Liver (tissue), 9 donors: ENCODE measurements around the gene HUWE1. TPM values are rescaled to one million over a fixed set of nuclear protein-coding genes. Genes with fewer than 3 reads are reported as not detected.

ENCODE experiments used
- DNase-seq: peaks from one replicate; pipeline ENCODE4 v3.0.0-alpha.2; 2017; ENCODE audit warnings: low spot score
- H3K27ac ChIP-seq, 2 donors: one replicate each; pipeline ENCODE4 v1.7.0; 2013; ENCODE audit warnings: inconsistent platforms in 2 of 2, low read length in 2 of 2, control low read depth in 1 of 2, low read depth in 1 of 2, mild to moderate bottlenecking in 1 of 2
- H3K27me3 ChIP-seq, 4 donors: one replicate each; pipeline versions ENCODE4 v1.6.1 to v1.7.0; 2013; ENCODE audit warnings: low read length in 3 of 4, inconsistent platforms in 1 of 4, mild to moderate bottlenecking in 1 of 4, moderate library complexity in 1 of 4; ENCODE audit not compliant: control insufficient read depth in 4 of 4, insufficient read depth in 4 of 4
- H3K36me3 ChIP-seq, 4 donors: one replicate each; pipeline versions ENCODE4 v1.6.1 to v1.7.0; 2013; ENCODE audit warnings: low read length in 3 of 4, mild to moderate bottlenecking in 3 of 4, low read depth in 1 of 4, moderate library complexity in 1 of 4; ENCODE audit not compliant: control insufficient read depth in 4 of 4, insufficient read depth in 3 of 4
- H3K4me1 ChIP-seq, 4 donors: one replicate each; pipeline versions ENCODE4 v1.6.1 to v1.7.0; 2013; ENCODE audit warnings: low read length in 3 of 4, mild to moderate bottlenecking in 3 of 4, moderate library complexity in 1 of 4; ENCODE audit not compliant: control insufficient read depth in 4 of 4, insufficient read depth in 4 of 4
- H3K4me3 ChIP-seq, 3 donors: one replicate each; pipeline versions ENCODE4 v1.6.1 to v1.7.0; 2013; ENCODE audit warnings: low read length in 3 of 3, control low read depth in 1 of 3, low read depth in 1 of 3, mild to moderate bottlenecking in 1 of 3
- H3K9ac ChIP-seq, 2 donors: one replicate each; pipeline ENCODE4 v1.7.0; 2013; ENCODE audit warnings: low read length in 2 of 2, mild to moderate bottlenecking in 2 of 2, moderate library complexity in 2 of 2, control low read depth in 1 of 2, low read depth in 1 of 2
- H3K9me3 ChIP-seq, 4 donors: one replicate each; pipeline versions ENCODE4 v1.6.1 to v1.7.0; 2013; ENCODE audit warnings: low read length in 3 of 4; ENCODE audit not compliant: control insufficient read depth in 4 of 4
- ATF3 ChIP-seq: IDR thresholded peaks from 2 replicates; pipeline ENCODE4 v1.6.1; 2016; ENCODE audit warnings: antibody characterized with exemption
- CTCF ChIP-seq: fragments of 150-350 bp; IDR thresholded peaks from 2 replicates; pipeline ENCODE4 v1.5.1; 2017; ENCODE audit warnings: improper control_type of control experiment, low read depth, low read length; ENCODE audit not compliant: missing input control
- EGR1 ChIP-seq, 2 donors: IDR thresholded peaks; 2 replicates each; pipeline ENCODE4 v1.6.1; 2016 to 2018; ENCODE audit warnings: antibody characterized with exemption in 2 of 2, low read depth in 2 of 2
- FOXA1 ChIP-seq: IDR thresholded peaks from 2 replicates; pipeline ENCODE4 v1.6.1; 2016; ENCODE audit warnings: antibody characterized with exemption
- FOXA2 ChIP-seq: IDR thresholded peaks from 2 replicates; pipeline ENCODE4 v1.6.1; 2016; ENCODE audit warnings: antibody characterized with exemption
- GABPA ChIP-seq, 2 donors: IDR thresholded peaks in 1 of 2; conservative IDR thresholded peaks in 1 of 2; 2 replicates each; pipeline ENCODE4 v1.6.1; 2016; ENCODE audit warnings: antibody characterized with exemption in 2 of 2, mild to moderate bottlenecking in 1 of 2, moderate library complexity in 1 of 2
- HNF4A ChIP-seq, 2 donors: conservative IDR thresholded peaks; 2 replicates each; pipeline ENCODE4 v1.6.1; 2016; ENCODE audit warnings: antibody characterized with exemption in 2 of 2, mild to moderate bottlenecking in 2 of 2
- HNF4G ChIP-seq: IDR thresholded peaks from 2 replicates; pipeline ENCODE4 v1.6.1; 2016; ENCODE audit warnings: antibody characterized with exemption
- JUND ChIP-seq, 2 donors: IDR thresholded peaks; 2 replicates each; pipeline ENCODE4 v1.6.1; 2016; ENCODE audit warnings: antibody characterized with exemption in 2 of 2
- MAX ChIP-seq: IDR thresholded peaks from 2 replicates; pipeline ENCODE4 v1.6.1; 2016; ENCODE audit warnings: antibody characterized with exemption
- NR2F2 ChIP-seq: IDR thresholded peaks from 2 replicates; pipeline ENCODE4 v1.6.1; 2016; ENCODE audit warnings: antibody characterized with exemption
- RAD21 ChIP-seq, 2 donors: IDR thresholded peaks; 2 replicates each; pipeline ENCODE4 v1.6.1; 2016; ENCODE audit warnings: antibody characterized with exemption in 2 of 2, mild to moderate bottlenecking in 2 of 2
- REST ChIP-seq: IDR thresholded peaks from 2 replicates; pipeline ENCODE4 v1.6.1; 2016; ENCODE audit warnings: antibody characterized with exemption, mild to moderate bottlenecking
- RXRA ChIP-seq, 2 donors: IDR thresholded peaks; 2 replicates each; pipeline ENCODE4 v1.6.1; 2017 to 2018; ENCODE audit warnings: antibody characterized with exemption in 2 of 2, mild to moderate bottlenecking in 1 of 2
- SP1 ChIP-seq: IDR thresholded peaks from 2 replicates; pipeline ENCODE4 v1.6.1; 2018; ENCODE audit warnings: antibody characterized with exemption, mild to moderate bottlenecking
- TAF1 ChIP-seq: conservative IDR thresholded peaks from 2 replicates; pipeline ENCODE4 v1.6.1; 2016; ENCODE audit warnings: antibody characterized with exemption, mild to moderate bottlenecking
- YY1 ChIP-seq: IDR thresholded peaks from 2 replicates; pipeline ENCODE4 v1.6.1; 2016; ENCODE audit warnings: antibody characterized with exemption, mild to moderate bottlenecking
- ZBTB33 ChIP-seq: IDR thresholded peaks from 2 replicates; pipeline ENCODE4 v1.6.1; 2016; ENCODE audit warnings: antibody characterized with exemption
- WGBS: extraction: QIAGEN DNeasy Blood & Tissue Kit; methylation state at CpG from one replicate; pipeline ENCODE4 v1.1.7; 2013; 5-methylcytosine and 5-hydroxymethylcytosine counted together
- polyA plus RNA-seq, 2 donors: library from polyadenylated mRNA; stranded (reverse) in 1 of 2; unstranded in 1 of 2; fragments of 200-250 nt in 1 of 2; fragments of >200 nt in 1 of 2; fragmentation: Nextera tagmentation in 1 of 2; extraction: Ambion mirVana in 1 of 2; gene quantifications; one replicate each; pipeline versions ENCODE4 v1.2.1 to v1.2.3, GENCODE V29; 2013 to 2015
- total RNA-seq, 2 donors: library from RNA; depleted of rRNA; stranded (reverse); fragments of >200 nt; gene quantifications; one replicate each; pipeline ENCODE4 v1.2.3, GENCODE V29; 2014
- donor health status: healthy.
- donor health status: healthy.
- donor health status: healthy.
- donor health status: healthy.
- donor health status: healthy.

HUWE1 gene
- total and polyA plus RNA-seq, 4 donors: 20.2 to 75.8 (median 37.7) TPM

GRCh38 chrX:53711436-53711835 lies 24.9 kb upstream of the HUWE1 start:
- no peak for TF ChIP-seq ZBTB33
- no peak for TF ChIP-seq CTCF
- no peak for TF ChIP-seq ATF3
- TF ChIP-seq RXRA (IDR thresholded peaks at IDR 0.05): no peak
- no peak for TF ChIP-seq MAX
- TF ChIP-seq GABPA (IDR thresholded peaks at IDR 0.05 in 1 of 2, conservative IDR thresholded peaks at IDR 0.05 in 1 of 2): no peak
- no peak for TF ChIP-seq YY1
- TF ChIP-seq HNF4A (conservative IDR thresholded peaks at IDR 0.05): no peak
- TF ChIP-seq RAD21 (IDR thresholded peaks at IDR 0.05): no peak
- no peak for TF ChIP-seq FOXA2
- TF ChIP-seq HNF4G: no peak
- TF ChIP-seq NR2F2: no peak
- TF ChIP-seq REST: no peak
- TF ChIP-seq SP1: no peak
- TF ChIP-seq JUND (IDR thresholded peaks at IDR 0.05): no peak
- no peak for TF ChIP-seq TAF1
- TF ChIP-seq EGR1 (IDR thresholded peaks at IDR 0.05; ENCODE audit: low read depth in 2 of 2): no peak
- no peak for TF ChIP-seq FOXA1
- 95% methylated on average over 6 of the region's 6 CpGs for WGBS
- Histone ChIP-seq H3K9me3 (no peaks in the 10 kb centered on the region), H3K27ac (no peak overlapping the region), H3K4me3 (no peak overlapping the region), H3K27me3 (peaks cover 0 to 3% (median 0%) of the 10 kb centered on the region in 4 donors), H3K9ac (no peak overlapping the region), H3K36me3 (no peaks in the 10 kb centered on the region), H3K4me1 (no peaks in the 10 kb centered on the region)
- no peak for DNase-seq
